A172 (cell line): ENCODE measurements around the gene POLR2E. TPM values are rescaled to one million over a fixed set of nuclear protein-coding genes. Genes with fewer than 3 reads are reported as not detected.

ENCODE experiments used
- DNase-seq: peaks from one replicate; pipeline ENCODE4 v3.0.0-alpha.2; 2015; ENCODE audit warnings: low spot score
- total RNA-seq: library from RNA; depleted of rRNA; stranded (reverse); fragments of >200 nt; shearing (Covaris generic); gene quantifications from 2 replicates; pipeline ENCODE4 v1.2.3, GENCODE V29; 2014

The POLR2E gene
- total RNA-seq, 1 experiment from 2014 or later, result 318 TPM

GRCh38 chr19:1097810-1098176 lies 2.6 kb upstream of the POLR2E start:
- no peak for DNase-seq

- DNase-seq, result no peak
These were observed 559 bp downstream of the POLR2E start for GRCh38 chr19:1094655-1094977.

GRCh38 chr19:1093811-1094553 lies 1.2 kb downstream of the POLR2E start:
- no peak for DNase-seq

GRCh38 chr19:1093330-1093729 lies 1.8 kb downstream of the POLR2E start:
- no peak for DNase-seq

GRCh38 chr19:1091544-1092175 lies 3.5 kb downstream of the POLR2E start:
- DNase-seq, result no peak

GRCh38 chr19:1090731-1091543 lies 4.2 kb downstream of the POLR2E start:
- no peak for DNase-seq

- DNase-seq, result no peak
These were observed 5.3 kb downstream of the POLR2E start for GRCh38 chr19:1089891-1090290.

GRCh38 chr19:1089126-1089771 lies 5.9 kb downstream of the POLR2E start:
- no peak for DNase-seq

- DNase-seq, result no peak
These were observed 6.7 kb downstream of the POLR2E start for GRCh38 chr19:1088416-1089010.

GRCh38 chr19:1087813-1088415 lies 7.3 kb downstream of the POLR2E start:
- DNase-seq, result no peak

GRCh38 chr19:1086613-1087012 lies 8.6 kb downstream of the POLR2E start:
- DNase-seq, result no peak

GRCh38 chr19:1085676-1086442 lies 9.3 kb downstream of the POLR2E start:
- no peak for DNase-seq

- DNase-seq, result no peak
These were observed 10.0 kb downstream of the POLR2E start for GRCh38 chr19:1085053-1085658.

- no peak for DNase-seq
These were observed 10.9 kb downstream of the POLR2E start for GRCh38 chr19:1084024-1084868.

- DNase-seq, result no peak
These were observed 12.0 kb downstream of the POLR2E start for GRCh38 chr19:1082928-1083816.

GRCh38 chr19:1082165-1082927 lies 12.8 kb downstream of the POLR2E start:
- no peak for DNase-seq

- DNase-seq, result no peak
These were observed 13.6 kb downstream of the POLR2E start for GRCh38 chr19:1081301-1082164.
